GM19035 (cell line): ENCODE data around the gene ABCD4.
A peak's percentile ranks its signal among the peaks of the same experiment; 100 is the strongest.
"Not testable (repeated sequence)": the region's sequence is repeated elsewhere in the genome, so short reads cannot be mapped to it uniquely, and the experiment has no call there.

Experiments
- ATAC-seq: cut with Tn5 transposase; IDR thresholded peaks from one replicate; pipeline ENCODE4 v1.9.1; 2021; ENCODE audit not compliant: unreplicated experiment

The ABCD4 gene

GRCh38 chr14:74308695-74309094 is 6.0 kb upstream of the ABCD4 start:
- ATAC-seq = no peak

GRCh38 chr14:74302152-74302628 is 544 bp downstream of the ABCD4 start:
- ATAC-seq = peak; percentile 15

- no peak for ATAC-seq
Measured at GRCh38 chr14:74301594-74302151, 1.1 kb downstream of the ABCD4 start.

- no peak for ATAC-seq
Measured at GRCh38 chr14:74299061-74299545, 3.6 kb downstream of the ABCD4 start.

GRCh38 chr14:74297986-74298385 is 4.7 kb downstream of the ABCD4 start:
- ATAC-seq = no peak

- ATAC-seq = no peak
Measured at GRCh38 chr14:74296037-74296467, 6.7 kb downstream of the ABCD4 start.

- ATAC-seq = no peak
Measured at GRCh38 chr14:74293606-74294005, 9.1 kb downstream of the ABCD4 start.

- no peak for ATAC-seq
Measured at GRCh38 chr14:74292061-74292460, 10.7 kb downstream of the ABCD4 start.

GRCh38 chr14:74290415-74290814 is 12.3 kb downstream of the ABCD4 start:
- no peak for ATAC-seq

GRCh38 chr14:74289801-74290200 is 12.9 kb downstream of the ABCD4 start:
- no peak for ATAC-seq

GRCh38 chr14:74286736-74287135 is 16.0 kb downstream of the ABCD4 start:
- ATAC-seq = no peak

- no peak for ATAC-seq
Measured at GRCh38 chr14:74281069-74281468, 21.7 kb downstream of the ABCD4 start.

GRCh38 chr14:74278080-74278479 is 24.7 kb downstream of the ABCD4 start:
- no peak for ATAC-seq

GRCh38 chr14:74275241-74275841 is 27.4 kb downstream of the ABCD4 start:
- ATAC-seq = no peak

GRCh38 chr14:74271365-74271764 is 31.4 kb downstream of the ABCD4 start:
- ATAC-seq = no peak

GRCh38 chr14:74270382-74271177 is 32.2 kb downstream of the ABCD4 start:
- ATAC-seq = not testable (repeated sequence)

- ATAC-seq = no peak
Measured at GRCh38 chr14:74267588-74267987, 35.1 kb downstream of the ABCD4 start.

GRCh38 chr14:74265301-74265965 is 37.3 kb downstream of the ABCD4 start:
- no peak for ATAC-seq

GRCh38 chr14:74263921-74264320 is 38.8 kb downstream of the ABCD4 start:
- no peak for ATAC-seq

GRCh38 chr14:74263181-74263580 is 39.6 kb downstream of the ABCD4 start:
- ATAC-seq = no peak

GRCh38 chr14:74262076-74262475 is 40.7 kb downstream of the ABCD4 start:
- ATAC-seq = no peak
